ENCODE results near the gene TAOK3. TPM values are rescaled to one million over a fixed set of nuclear protein-coding genes. Genes with fewer than 3 reads are reported as not detected.
A peak's percentile ranks its signal among the peaks of the same experiment; 100 is the strongest.

The TAOK3 gene
- polyA plus RNA-seq, 3 donors = 19.7 to 58.3 (median 44.8) TPM

- H3K27ac Mint-ChIP-seq = peak overlapping the region in 1 of 7 donors; percentile 84
- Histone ChIP-seq H3K9me3 (replicated peaks in 1 of 2; ENCODE audit: control insufficient read depth in 1 of 2, insufficient read depth in 1 of 2, low read length in 2 of 2) (no peaks in the 10 kb centered on the region), H3K36me3 (replicated peaks in 1 of 2; ENCODE audit: control insufficient read depth in 1 of 2, insufficient read depth in 2 of 2, low read length in 2 of 2) (peaks cover 39 to 76% of the 10 kb centered on the region in 2 donors), H3K4me1 (ENCODE audit: control insufficient read depth in 1 of 2, insufficient read depth in 2 of 2, low read length in 2 of 2) (peaks cover 3 to 11% of the 10 kb centered on the region in 2 donors), H3K27ac (ENCODE audit: low read depth in 1 of 2, low read length in 2 of 2) (no peak overlapping the region), H3K4me3 (replicated peaks in 1 of 3; ENCODE audit: low read depth in 2 of 3, low read length in 3 of 3) (no peak overlapping the region), H3K9ac (ENCODE audit: insufficient read depth, low read length, poor library complexity, severe bottlenecking) (no peak overlapping the region), H2AFZ (ENCODE audit: insufficient read depth, low read depth, low read length, poor library complexity, severe bottlenecking) (no peak overlapping the region), H3K27me3 (ENCODE audit: control insufficient read depth in 2 of 2, insufficient read depth in 2 of 2, low read length in 2 of 2) (no peaks in the 10 kb centered on the region), H3K4me2 (replicated peaks; ENCODE audit: extremely low read depth, low read length, poor library complexity, severe bottlenecking) (no peak overlapping the region), H3K79me2 (ENCODE audit: insufficient read depth, low read length) (peaks cover 3% of the 10 kb centered on the region), H4K20me1 (ENCODE audit: insufficient read depth, low read length) (peaks cover 55% of the 10 kb centered on the region)
- H3K9me3 Mint-ChIP-seq = no peaks in the 10 kb centered on the region
- no peak for DNase-seq
- H3K27me3 Mint-ChIP-seq (ENCODE audit: low read depth in 3 of 3) = no peaks in the 10 kb centered on the region
- 94% methylated on average over 2 of the region's 6 CpGs for WGBS (ENCODE audit: insufficient coverage)
- peaks cover 34 to 50% of the 10 kb centered on the region in 2 donors for H3K36me3 Mint-ChIP-seq
- TF ChIP-seq CTCF (IDR thresholded peaks at IDR 0.05) = no peak
- intact Hi-C loops (cut with micrococcal nuclease) = loop anchor here in 1 of 2 donors (10.0 kb wide), 1 partner anchor 187 kb away; the partner anchor contains the start of genes SUDS3 and TAOK3
- H3K4me3 Mint-ChIP-seq = no peak overlapping the region
- peaks cover 15% of the 10 kb centered on the region for H3K4me1 Mint-ChIP-seq
Measured at GRCh38 chr12:118187751-118188435, 184.8 kb downstream of the TAOK3 start.

- H3K36me3 ChIP-seq (replicated peaks in 1 of 2; ENCODE audit: control insufficient read depth in 1 of 2, insufficient read depth in 2 of 2, low read length in 2 of 2) = peaks cover 40 to 81% of the 10 kb centered on the region in 2 donors
- intact Hi-C loops (cut with micrococcal nuclease) = loop anchor here in 1 of 2 donors (10.0 kb wide), 1 partner anchor 189 kb away; the partner anchor contains the start of genes SUDS3 and TAOK3
- H3K4me3 ChIP-seq (replicated peaks in 1 of 3; ENCODE audit: low read depth in 2 of 3, low read length in 3 of 3) = no peak overlapping the region
- no peak overlapping the region for H3K4me2 ChIP-seq (replicated peaks; ENCODE audit: extremely low read depth, low read length, poor library complexity, severe bottlenecking)
- Mint-ChIP-seq H3K27ac (peak overlapping the region in 1 of 7 donors; percentile 57), H3K4me1 (peaks cover 14% of the 10 kb centered on the region), H3K36me3 (peaks cover 40 to 52% of the 10 kb centered on the region in 2 donors), H3K27me3 (ENCODE audit: low read depth in 3 of 3) (no peaks in the 10 kb centered on the region), H3K9me3 (no peaks in the 10 kb centered on the region), H3K4me3 (no peak overlapping the region)
- no CpG with 5 or more reads among the region's 5 CpGs for WGBS (ENCODE audit: insufficient coverage)
- H3K27ac ChIP-seq (ENCODE audit: low read depth in 1 of 2, low read length in 2 of 2) = no peak overlapping the region
- no peak for DNase-seq
- H3K27me3 ChIP-seq (ENCODE audit: control insufficient read depth in 2 of 2, insufficient read depth in 2 of 2, low read length in 2 of 2) = no peaks in the 10 kb centered on the region
- peaks cover 71% of the 10 kb centered on the region for H4K20me1 ChIP-seq (ENCODE audit: insufficient read depth, low read length)
- H3K9me3 ChIP-seq (replicated peaks in 1 of 2; ENCODE audit: control insufficient read depth in 1 of 2, insufficient read depth in 1 of 2, low read length in 2 of 2) = no peaks in the 10 kb centered on the region
- H3K4me1 ChIP-seq (ENCODE audit: control insufficient read depth in 1 of 2, insufficient read depth in 2 of 2, low read length in 2 of 2) = peaks cover 0 to 7% of the 10 kb centered on the region in 2 donors
- H2AFZ ChIP-seq (ENCODE audit: insufficient read depth, low read depth, low read length, poor library complexity, severe bottlenecking) = no peak overlapping the region
- H3K9ac ChIP-seq (ENCODE audit: insufficient read depth, low read length, poor library complexity, severe bottlenecking) = no peak overlapping the region
- H3K79me2 ChIP-seq (ENCODE audit: insufficient read depth, low read length) = peaks cover 10% of the 10 kb centered on the region
- no peak for TF ChIP-seq CTCF (IDR thresholded peaks at IDR 0.05)
Measured at GRCh38 chr12:118185602-118186397, 186.9 kb downstream of the TAOK3 start.

Data from CD14-positive monocyte (primary cell).